Duodenal mucosa (tissue), 2 donors: ENCODE measurements around the gene CST8.

ENCODE experiments used
- H3K27ac ChIP-seq: one replicate; pipeline ENCODE4 v1.7.0; 2013; ENCODE audit warnings: low read depth, low read length
- H3K27me3 ChIP-seq, 2 donors: one replicate each; pipeline ENCODE4 v1.7.0; 2013; ENCODE audit warnings: low read length in 2 of 2, control low read depth in 1 of 2; ENCODE audit not compliant: insufficient read depth in 2 of 2, control insufficient read depth in 1 of 2
- H3K36me3 ChIP-seq, 2 donors: one replicate each; pipeline ENCODE4 v1.7.0; 2013; ENCODE audit warnings: low read length in 2 of 2, control low read depth in 1 of 2; ENCODE audit not compliant: insufficient read depth in 2 of 2, control insufficient read depth in 1 of 2
- H3K4me1 ChIP-seq, 2 donors: one replicate each; pipeline ENCODE4 v1.7.0; 2013; ENCODE audit warnings: low read length in 2 of 2, control low read depth in 1 of 2; ENCODE audit not compliant: insufficient read depth in 2 of 2, control insufficient read depth in 1 of 2
- H3K4me3 ChIP-seq, 2 donors: one replicate each; pipeline ENCODE4 v1.7.0; 2013; ENCODE audit warnings: low read length in 2 of 2, low read depth in 1 of 2
- H3K9ac ChIP-seq, 2 donors: one replicate each; pipeline ENCODE4 v1.7.0; 2013; ENCODE audit warnings: low read length in 2 of 2, low read depth in 1 of 2
- H3K9me3 ChIP-seq, 2 donors: one replicate each; pipeline ENCODE4 v1.7.0; 2013; ENCODE audit warnings: low read length in 2 of 2, control low read depth in 1 of 2; ENCODE audit not compliant: control insufficient read depth in 1 of 2

CST8 gene

DNA sequence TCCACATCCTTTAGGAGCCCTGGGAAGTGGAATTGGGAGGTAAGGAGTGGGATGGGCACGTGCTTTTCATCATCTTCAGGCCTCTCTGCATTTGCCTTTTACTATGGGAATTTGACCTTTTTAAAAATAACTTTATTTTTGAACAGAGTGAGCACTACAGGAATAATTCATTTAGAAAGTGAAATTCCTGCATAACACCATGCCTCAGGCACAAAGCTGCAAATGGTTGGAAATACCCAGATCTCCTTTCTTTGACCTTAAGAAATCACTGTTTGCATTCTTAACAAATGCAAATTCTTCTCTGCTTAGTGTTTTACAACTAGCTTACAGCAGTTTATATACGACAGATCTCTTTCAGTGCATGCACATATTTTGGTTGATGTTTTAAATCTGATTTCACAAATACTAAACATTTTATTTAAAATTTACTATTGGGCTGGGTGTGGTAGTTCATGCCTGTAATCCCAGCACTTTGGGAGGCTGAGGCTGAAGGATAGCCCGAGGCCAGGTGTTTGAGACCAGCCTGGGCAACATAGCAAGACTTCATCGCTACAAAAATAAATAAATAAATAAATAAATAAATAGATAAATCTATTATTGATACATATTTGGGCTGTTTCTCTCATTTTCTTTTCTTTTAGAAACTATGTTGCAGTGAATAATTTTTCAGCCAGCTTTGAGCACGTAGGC lies 24.5 kb downstream of the CST8 start:
- Histone ChIP-seq H3K9ac (no peak overlapping the region), H3K4me3 (no peak overlapping the region), H3K4me1 (peaks cover 0 to 3% of the 10 kb centered on the region in 2 donors), H3K36me3 (no peaks in the 10 kb centered on the region), H3K9me3 (no peaks in the 10 kb centered on the region), H3K27me3 (no peaks in the 10 kb centered on the region), H3K27ac (no peak overlapping the region)

DNA sequence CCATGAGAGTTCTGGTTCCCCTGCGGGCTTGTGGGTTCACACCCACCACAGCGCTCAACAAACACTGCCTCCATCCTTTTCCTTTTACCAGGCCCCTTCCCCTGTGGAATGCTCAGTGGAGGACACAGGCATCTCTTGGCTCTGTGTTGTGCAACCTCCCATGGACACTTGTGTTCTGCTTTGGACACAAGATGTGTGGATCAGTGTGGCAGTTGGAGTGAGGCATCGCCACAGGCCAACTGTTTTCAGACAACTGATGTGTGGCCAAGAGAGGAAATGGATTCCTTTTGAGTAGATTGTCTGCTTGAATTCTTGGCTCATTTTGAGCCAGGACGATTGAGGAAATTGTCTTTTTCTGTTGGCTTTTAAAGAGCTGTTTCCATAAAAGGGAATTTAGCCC lies 26.8 kb downstream of the CST8 start:
- H3K27ac ChIP-seq = no peak overlapping the region
- no peaks in the 10 kb centered on the region for H3K36me3 ChIP-seq
- no peaks in the 10 kb centered on the region for H3K9me3 ChIP-seq
- H3K4me3 ChIP-seq = no peak overlapping the region
- H3K9ac ChIP-seq = no peak overlapping the region
- H3K4me1 ChIP-seq = peaks cover 0 to 3% of the 10 kb centered on the region in 2 donors
- H3K27me3 ChIP-seq = no peaks in the 10 kb centered on the region

DNA sequence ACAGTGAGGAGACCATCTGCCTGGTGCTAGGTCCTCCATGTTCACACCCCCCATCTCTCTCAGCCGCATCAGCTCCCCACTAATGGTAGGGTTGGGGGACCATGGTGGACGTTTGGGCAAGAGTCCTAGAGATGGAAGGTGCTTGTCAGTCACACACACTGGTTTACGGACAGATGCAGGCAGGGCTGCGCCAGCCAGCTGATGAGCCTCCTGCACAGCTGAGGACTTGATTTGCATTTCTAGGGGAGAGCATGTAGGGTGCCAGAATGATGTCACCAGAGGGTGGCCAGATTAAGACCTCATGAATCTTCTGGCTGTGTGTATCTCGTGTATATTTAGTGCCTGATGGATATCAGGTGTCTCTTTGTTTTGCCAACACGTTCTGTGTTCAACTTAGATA lies 28.6 kb downstream of the CST8 start:
- Histone ChIP-seq H3K9ac (no peak overlapping the region), H3K9me3 (no peaks in the 10 kb centered on the region), H3K36me3 (no peaks in the 10 kb centered on the region), H3K27me3 (no peaks in the 10 kb centered on the region), H3K4me3 (no peak overlapping the region), H3K4me1 (peaks cover 0 to 3% of the 10 kb centered on the region in 2 donors), H3K27ac (no peak overlapping the region)

DNA sequence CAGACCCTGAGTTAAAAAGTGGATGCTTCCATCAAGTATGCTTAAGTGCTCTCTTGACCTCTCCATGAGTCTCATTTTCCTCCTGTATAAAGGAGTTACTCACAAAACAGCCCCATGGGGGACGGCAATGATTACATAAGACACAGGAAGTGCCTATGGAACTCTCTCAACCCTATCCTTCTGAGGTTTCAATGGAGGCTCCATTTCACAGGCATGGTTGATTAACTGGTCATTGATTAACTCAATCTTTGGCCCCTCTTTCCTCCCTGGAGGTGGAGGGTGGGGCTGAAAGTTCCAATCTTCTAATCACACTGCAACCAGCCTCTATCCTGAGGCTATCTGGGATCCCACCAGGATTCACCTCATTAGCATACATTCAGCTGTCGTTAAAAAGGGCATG lies 29.3 kb downstream of the CST8 start:
- peaks cover 0 to 3% of the 10 kb centered on the region in 2 donors for H3K4me1 ChIP-seq
- H3K4me3 ChIP-seq = no peak overlapping the region
- no peaks in the 10 kb centered on the region for H3K9me3 ChIP-seq
- no peak overlapping the region for H3K27ac ChIP-seq
- no peaks in the 10 kb centered on the region for H3K27me3 ChIP-seq
- no peak overlapping the region for H3K9ac ChIP-seq
- no peaks in the 10 kb centered on the region for H3K36me3 ChIP-seq

DNA sequence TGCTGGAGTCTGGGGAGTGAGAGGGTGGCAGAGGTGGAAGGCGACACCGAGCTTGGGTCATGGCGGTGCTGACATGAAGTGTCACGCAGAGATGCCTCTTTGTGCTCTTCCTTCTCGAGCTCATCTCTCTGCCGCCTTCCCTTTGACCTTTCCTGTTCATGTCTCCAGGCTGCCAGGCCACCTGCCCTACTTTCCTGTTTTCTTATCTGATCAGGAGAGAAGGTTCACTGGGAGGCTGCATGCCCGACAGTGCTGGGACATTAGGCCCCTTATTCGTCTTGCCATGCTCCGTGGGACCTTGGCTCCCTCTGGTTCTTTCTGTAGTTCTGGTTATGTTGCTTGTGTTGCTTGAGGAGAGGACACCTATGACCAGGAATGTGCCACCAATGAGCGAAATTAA lies 33.2 kb downstream of the CST8 start:
- H3K27ac ChIP-seq = no peak overlapping the region
- no peaks in the 10 kb centered on the region for H3K9me3 ChIP-seq
- peaks cover 0 to 3% of the 10 kb centered on the region in 2 donors for H3K4me1 ChIP-seq
- no peak overlapping the region for H3K4me3 ChIP-seq
- no peaks in the 10 kb centered on the region for H3K36me3 ChIP-seq
- no peaks in the 10 kb centered on the region for H3K27me3 ChIP-seq
- no peak overlapping the region for H3K9ac ChIP-seq

DNA sequence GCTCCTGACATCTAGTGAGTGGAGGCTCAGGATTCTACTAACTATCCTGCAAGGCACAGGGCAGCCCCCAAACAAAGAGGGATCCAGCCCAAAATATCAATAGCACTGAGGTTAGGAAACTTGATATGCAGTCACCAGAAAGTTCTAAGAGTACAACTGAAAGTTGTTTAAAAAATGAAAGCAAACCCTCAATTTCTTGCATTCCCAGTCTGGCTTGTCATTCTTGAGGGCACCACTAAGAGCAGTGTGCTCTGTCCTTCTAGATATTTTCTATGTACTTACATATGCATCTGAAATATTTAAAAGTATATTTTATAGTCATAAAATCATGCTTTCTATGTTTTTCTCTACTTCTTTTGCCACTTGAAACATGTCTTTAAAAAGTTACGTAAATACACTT lies 35.9 kb downstream of the CST8 start:
- no peak overlapping the region for H3K27ac ChIP-seq
- no peaks in the 10 kb centered on the region for H3K9me3 ChIP-seq
- no peaks in the 10 kb centered on the region for H3K27me3 ChIP-seq
- H3K4me3 ChIP-seq = no peak overlapping the region
- H3K9ac ChIP-seq = no peak overlapping the region
- no peaks in the 10 kb centered on the region for H3K4me1 ChIP-seq
- no peaks in the 10 kb centered on the region for H3K36me3 ChIP-seq

DNA sequence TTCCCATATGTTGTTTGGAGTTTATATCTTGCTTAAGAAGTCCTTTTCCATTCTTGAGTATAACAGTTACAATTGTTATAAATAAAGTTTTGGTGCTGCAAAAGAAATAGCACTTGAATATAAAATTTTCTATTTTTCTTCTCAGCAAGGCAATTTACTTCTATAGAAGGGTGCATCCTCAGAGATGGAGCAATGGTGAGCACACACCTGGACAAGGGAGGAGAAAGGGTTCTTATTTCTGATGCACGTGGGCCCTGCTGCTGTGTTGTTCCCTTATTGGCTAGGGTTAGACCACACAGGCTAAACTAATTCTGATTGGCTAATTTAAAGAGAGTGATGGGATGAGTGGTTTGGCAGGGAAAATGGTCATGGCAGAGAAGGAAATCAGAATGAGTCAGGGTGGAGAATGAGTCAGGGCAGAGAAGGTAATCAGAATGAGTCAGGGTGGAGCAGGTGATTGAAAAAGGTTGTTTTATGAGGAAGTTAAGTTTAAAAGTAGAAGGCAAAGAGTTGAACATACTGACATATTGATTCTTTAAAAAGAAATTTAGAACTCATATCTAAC lies 38.0 kb downstream of the CST8 start:
- Histone ChIP-seq H3K27ac (no peak overlapping the region), H3K4me1 (no peaks in the 10 kb centered on the region), H3K36me3 (no peaks in the 10 kb centered on the region), H3K4me3 (no peak overlapping the region), H3K9ac (no peak overlapping the region), H3K9me3 (no peaks in the 10 kb centered on the region), H3K27me3 (no peaks in the 10 kb centered on the region)

DNA sequence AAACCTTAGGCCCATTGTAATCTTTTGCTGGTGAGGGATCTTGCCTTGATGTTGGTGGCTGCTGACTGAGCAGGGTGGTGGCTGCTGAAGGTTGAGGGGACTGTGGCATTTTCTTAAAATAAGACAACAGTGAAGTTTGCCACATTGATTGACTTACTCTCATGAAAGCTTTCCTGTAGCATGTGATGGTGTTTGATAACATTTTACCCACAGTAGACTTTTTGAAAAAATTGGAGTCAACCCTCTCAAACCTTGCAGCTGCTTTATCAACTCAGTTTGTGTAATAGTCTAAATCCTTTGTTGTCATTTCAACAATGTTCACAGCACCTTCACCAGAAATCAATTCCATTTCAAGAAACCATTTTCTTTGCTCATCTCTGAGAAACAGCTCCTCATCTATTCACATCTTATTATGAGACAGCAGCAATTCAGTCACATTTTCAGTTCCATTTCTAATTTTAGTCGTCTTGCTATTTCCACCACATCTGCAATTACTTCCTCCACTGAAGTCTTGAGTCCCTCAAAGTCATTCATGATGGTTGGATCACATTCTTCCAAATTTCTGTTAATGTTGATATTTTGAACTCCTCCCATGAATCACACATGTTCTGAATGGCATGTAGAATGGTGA lies 40.1 kb downstream of the CST8 start:
- Histone ChIP-seq H3K9ac (no peak overlapping the region), H3K9me3 (no peaks in the 10 kb centered on the region), H3K27me3 (no peaks in the 10 kb centered on the region), H3K4me3 (no peak overlapping the region), H3K27ac (no peak overlapping the region), H3K36me3 (no peaks in the 10 kb centered on the region), H3K4me1 (no peaks in the 10 kb centered on the region)

DNA sequence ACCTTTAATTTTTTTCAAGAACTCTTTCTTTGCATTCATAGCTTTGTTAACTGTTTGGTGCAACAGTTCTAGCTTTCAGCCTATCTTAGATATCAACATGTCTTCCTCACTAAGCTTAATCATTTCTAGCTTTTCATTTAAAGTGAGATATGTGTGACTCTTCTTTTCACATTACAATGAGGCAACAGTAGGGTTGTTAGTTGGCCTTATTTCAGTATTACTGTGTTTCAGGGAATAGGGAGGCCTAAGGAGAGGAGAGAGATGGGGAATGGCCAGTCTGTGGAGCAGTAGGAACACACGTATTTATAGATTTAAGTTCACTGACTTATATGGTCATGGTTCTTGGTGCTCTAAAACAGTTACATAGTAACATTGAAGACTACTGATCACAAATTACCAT lies 41.6 kb downstream of the CST8 start:
- no peak overlapping the region for H3K27ac ChIP-seq
- no peaks in the 10 kb centered on the region for H3K4me1 ChIP-seq
- H3K36me3 ChIP-seq = no peaks in the 10 kb centered on the region
- H3K9ac ChIP-seq = no peak overlapping the region
- H3K27me3 ChIP-seq = no peaks in the 10 kb centered on the region
- H3K4me3 ChIP-seq = no peak overlapping the region
- H3K9me3 ChIP-seq = no peaks in the 10 kb centered on the region

DNA sequence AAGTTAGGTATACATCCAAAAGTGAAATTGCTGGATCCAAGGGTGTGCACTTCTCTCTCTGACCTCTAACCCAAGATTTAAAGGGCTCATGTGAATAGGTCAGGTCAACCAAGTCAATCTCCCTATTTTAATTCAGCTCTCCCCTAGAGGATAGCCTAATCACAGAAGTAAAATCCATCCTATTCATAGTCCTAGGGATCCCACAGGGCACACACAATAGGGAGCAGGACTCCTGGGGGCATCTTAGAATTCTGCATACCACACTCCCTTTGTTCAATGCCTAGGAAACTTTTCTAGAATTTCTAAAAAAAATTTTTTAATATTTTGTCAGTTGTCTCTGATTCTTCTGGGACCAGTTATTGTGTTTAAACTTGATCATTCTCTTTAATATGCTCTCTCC lies 42.2 kb downstream of the CST8 start:
- no peaks in the 10 kb centered on the region for H3K36me3 ChIP-seq
- no peaks in the 10 kb centered on the region for H3K4me1 ChIP-seq
- no peaks in the 10 kb centered on the region for H3K27me3 ChIP-seq
- H3K9ac ChIP-seq = no peak overlapping the region
- H3K4me3 ChIP-seq = no peak overlapping the region
- no peak overlapping the region for H3K27ac ChIP-seq
- H3K9me3 ChIP-seq = no peaks in the 10 kb centered on the region
